ENCODE data around the gene SOX11.
A peak's percentile ranks its signal among the peaks of the same experiment; 100 is the strongest.

Gene SOX11

DNA sequence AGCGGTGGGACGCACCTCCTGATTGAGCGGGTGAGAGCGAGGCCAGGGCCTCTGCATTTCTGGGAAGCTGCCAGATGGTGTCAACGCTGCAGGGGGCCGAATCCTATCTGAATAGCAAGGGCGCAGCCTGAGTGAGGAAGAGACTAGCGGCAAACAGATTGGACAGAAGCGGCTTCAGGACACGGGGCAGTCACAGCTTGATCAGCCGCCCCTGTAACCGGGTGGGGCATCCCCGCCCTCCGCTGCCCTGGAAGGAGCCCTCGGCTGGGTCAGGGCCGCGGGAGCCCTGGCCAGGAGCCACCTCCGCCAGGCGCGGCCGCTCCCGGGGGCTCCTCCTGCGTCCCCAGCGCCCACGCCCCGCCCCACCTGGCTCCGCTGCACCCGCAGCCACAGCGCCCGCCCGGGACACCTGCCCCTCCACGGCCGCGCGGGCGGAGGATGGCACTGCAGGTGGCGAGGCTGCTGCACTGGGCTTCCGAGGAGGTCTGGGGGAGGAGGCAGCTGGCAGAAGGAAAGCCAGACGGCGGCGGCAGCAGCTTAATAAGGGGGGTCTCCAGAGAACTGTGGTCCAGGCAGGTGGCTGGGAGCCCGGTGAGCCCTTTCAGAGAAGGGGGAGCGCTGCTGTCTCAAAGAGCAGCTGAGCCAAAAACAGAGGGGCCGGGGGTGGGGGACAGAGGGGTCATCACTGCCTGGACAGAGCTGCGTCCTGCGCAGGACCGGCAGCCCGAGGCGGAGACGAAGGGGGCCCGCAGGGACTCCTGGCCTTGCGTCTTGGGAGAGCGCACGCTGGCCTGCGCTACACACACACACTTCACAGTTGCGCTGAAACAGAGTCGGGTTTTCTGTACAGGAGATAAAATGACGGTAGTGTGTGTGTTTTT, 18.8 kb upstream of the SOX11 start:
- H3K9me3 ChIP-seq (ENCODE audit: control insufficient read depth, insufficient read depth, low read length): no peaks in the 10 kb centered on the region
- no peaks in the 10 kb centered on the region for H3K36me3 ChIP-seq (ENCODE audit: control insufficient read depth, insufficient read depth, low read length)
- H3K9ac ChIP-seq (ENCODE audit: low read depth, low read length): no peak overlapping the region
- H3K27me3 ChIP-seq (ENCODE audit: control insufficient read depth, insufficient read depth, low read length): peaks cover 43% of the 10 kb centered on the region
- H3K4me3 ChIP-seq (ENCODE audit: low read depth, low read length): peak overlapping the region; percentile 45
- H3K4me1 ChIP-seq (ENCODE audit: control insufficient read depth, insufficient read depth, low read length): peaks cover 3% of the 10 kb centered on the region

DNA sequence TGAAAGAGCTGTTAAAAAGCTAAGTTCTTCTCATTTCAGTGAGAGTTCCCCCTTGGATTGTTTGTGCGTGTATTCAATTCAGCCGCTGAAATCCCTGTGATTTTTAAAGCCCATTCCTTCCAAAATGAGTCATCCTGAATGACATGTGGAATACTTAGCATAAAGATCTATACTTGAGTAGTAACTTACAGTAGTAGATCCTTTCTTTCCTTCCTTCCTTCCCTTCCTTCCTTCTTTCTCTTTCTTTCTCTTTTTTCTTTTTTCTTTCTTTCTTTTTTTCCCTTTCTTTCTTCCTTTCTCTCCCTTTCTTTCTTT, 18.2 kb upstream of the SOX11 start:
- H3K36me3 ChIP-seq (ENCODE audit: control insufficient read depth, insufficient read depth, low read length): no peaks in the 10 kb centered on the region
- H3K9ac ChIP-seq (ENCODE audit: low read depth, low read length): no peak overlapping the region
- peaks cover 3% of the 10 kb centered on the region for H3K4me1 ChIP-seq (ENCODE audit: control insufficient read depth, insufficient read depth, low read length)
- no peaks in the 10 kb centered on the region for H3K9me3 ChIP-seq (ENCODE audit: control insufficient read depth, insufficient read depth, low read length)
- H3K4me3 ChIP-seq (ENCODE audit: low read depth, low read length): peak overlapping the region; percentile 45
- H3K27me3 ChIP-seq (ENCODE audit: control insufficient read depth, insufficient read depth, low read length): peaks cover 43% of the 10 kb centered on the region

DNA sequence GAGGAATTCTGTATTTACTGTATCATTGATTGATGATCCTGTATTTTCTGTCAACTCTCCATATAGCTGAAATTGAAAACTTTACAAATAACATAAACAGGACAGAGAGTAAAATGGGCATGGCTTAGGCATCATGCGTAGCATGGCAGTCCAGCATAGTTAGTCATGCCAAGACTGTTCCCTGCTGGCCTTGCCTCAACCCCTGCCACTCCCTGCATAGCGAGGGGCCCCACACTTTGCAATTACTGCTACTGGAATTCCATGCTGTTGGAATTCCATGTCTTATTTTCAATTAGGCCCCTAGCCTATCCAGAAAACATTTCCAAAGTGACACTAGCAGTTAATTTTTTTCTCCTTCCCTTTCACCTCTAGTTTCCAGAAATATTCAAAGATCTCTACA, 15.1 kb upstream of the SOX11 start:
- no peaks in the 10 kb centered on the region for H3K9me3 ChIP-seq (ENCODE audit: control insufficient read depth, insufficient read depth, low read length)
- no peak overlapping the region for H3K9ac ChIP-seq (ENCODE audit: low read depth, low read length)
- peaks cover 3% of the 10 kb centered on the region for H3K4me1 ChIP-seq (ENCODE audit: control insufficient read depth, insufficient read depth, low read length)
- H3K4me3 ChIP-seq (ENCODE audit: low read depth, low read length): no peak overlapping the region
- H3K36me3 ChIP-seq (ENCODE audit: control insufficient read depth, insufficient read depth, low read length): no peaks in the 10 kb centered on the region
- peaks cover 36% of the 10 kb centered on the region for H3K27me3 ChIP-seq (ENCODE audit: control insufficient read depth, insufficient read depth, low read length)

DNA sequence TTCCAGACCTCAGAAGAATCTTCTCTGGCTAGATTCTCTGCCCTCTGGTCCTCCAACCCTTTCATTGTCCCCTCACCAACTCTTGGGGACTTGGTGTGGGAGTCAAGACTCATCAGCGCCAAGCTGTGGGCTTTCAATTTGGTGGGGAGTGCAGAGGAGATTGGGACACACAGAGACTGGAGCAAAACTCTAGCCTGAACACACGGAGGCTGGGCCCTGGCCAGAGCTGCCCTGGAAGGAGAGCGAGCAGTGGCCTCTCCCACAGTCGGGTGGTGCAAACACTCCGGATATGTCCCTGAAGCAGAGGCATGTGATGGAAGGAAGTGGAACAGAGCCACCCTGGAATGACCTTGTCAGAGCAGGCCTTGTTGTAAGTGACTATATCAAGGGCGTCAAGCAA, 8.7 kb upstream of the SOX11 start:
- Histone ChIP-seq H3K27me3 (ENCODE audit: control insufficient read depth, insufficient read depth, low read length) (no peaks in the 10 kb centered on the region), H3K36me3 (ENCODE audit: control insufficient read depth, insufficient read depth, low read length) (no peaks in the 10 kb centered on the region), H3K9me3 (ENCODE audit: control insufficient read depth, insufficient read depth, low read length) (no peaks in the 10 kb centered on the region), H3K9ac (ENCODE audit: low read depth, low read length) (no peak overlapping the region), H3K4me3 (ENCODE audit: low read depth, low read length) (no peak overlapping the region), H3K4me1 (ENCODE audit: control insufficient read depth, insufficient read depth, low read length) (no peaks in the 10 kb centered on the region)

DNA sequence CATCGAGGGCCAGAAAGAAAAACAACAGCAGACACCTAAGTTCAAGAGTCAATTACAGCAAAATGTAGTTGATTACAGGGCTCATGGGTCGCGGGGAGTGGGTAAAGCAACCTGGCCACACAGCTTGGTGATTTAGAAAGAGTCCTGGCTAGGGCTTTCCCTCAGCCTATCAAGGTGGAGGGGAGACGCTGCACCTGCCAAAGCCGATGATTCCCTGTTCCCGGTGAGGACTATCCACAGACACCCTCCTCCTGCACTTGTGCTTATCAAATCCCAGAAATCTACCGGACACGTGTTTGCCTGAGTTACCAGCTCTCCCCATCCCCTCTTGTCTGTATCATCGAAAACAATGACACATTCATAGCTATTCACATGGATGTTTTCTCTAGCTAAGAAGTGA, 7.0 kb upstream of the SOX11 start:
- H3K27me3 ChIP-seq (ENCODE audit: control insufficient read depth, insufficient read depth, low read length): peaks cover 8% of the 10 kb centered on the region
- H3K9me3 ChIP-seq (ENCODE audit: control insufficient read depth, insufficient read depth, low read length): no peaks in the 10 kb centered on the region
- no peak overlapping the region for H3K9ac ChIP-seq (ENCODE audit: low read depth, low read length)
- peaks cover 3% of the 10 kb centered on the region for H3K4me1 ChIP-seq (ENCODE audit: control insufficient read depth, insufficient read depth, low read length)
- H3K36me3 ChIP-seq (ENCODE audit: control insufficient read depth, insufficient read depth, low read length): no peaks in the 10 kb centered on the region
- no peak overlapping the region for H3K4me3 ChIP-seq (ENCODE audit: low read depth, low read length)

DNA sequence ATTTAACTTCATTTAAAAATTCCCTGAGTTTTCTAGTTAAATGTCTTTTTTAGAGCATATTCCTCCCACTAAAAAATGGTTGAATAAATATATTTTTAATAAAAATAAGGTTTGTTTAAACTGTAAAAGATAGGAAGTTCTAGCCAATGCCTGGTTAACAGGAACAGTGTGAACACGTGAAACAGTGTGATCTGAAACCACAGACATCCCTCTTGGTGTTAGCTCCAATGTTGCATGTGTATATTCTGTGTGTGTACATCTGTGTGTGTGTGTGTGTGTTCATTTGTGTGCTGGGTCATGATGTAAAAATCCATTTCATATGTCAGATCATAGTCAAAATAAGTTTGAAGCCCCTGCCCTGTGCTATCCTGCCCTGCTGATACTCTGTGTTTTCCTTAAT, 6.1 kb upstream of the SOX11 start:
- Histone ChIP-seq H3K4me3 (ENCODE audit: low read depth, low read length) (no peak overlapping the region), H3K27me3 (ENCODE audit: control insufficient read depth, insufficient read depth, low read length) (peaks cover 8% of the 10 kb centered on the region), H3K9ac (ENCODE audit: low read depth, low read length) (no peak overlapping the region), H3K9me3 (ENCODE audit: control insufficient read depth, insufficient read depth, low read length) (no peaks in the 10 kb centered on the region), H3K4me1 (ENCODE audit: control insufficient read depth, insufficient read depth, low read length) (peaks cover 3% of the 10 kb centered on the region), H3K36me3 (ENCODE audit: control insufficient read depth, insufficient read depth, low read length) (no peaks in the 10 kb centered on the region)

DNA sequence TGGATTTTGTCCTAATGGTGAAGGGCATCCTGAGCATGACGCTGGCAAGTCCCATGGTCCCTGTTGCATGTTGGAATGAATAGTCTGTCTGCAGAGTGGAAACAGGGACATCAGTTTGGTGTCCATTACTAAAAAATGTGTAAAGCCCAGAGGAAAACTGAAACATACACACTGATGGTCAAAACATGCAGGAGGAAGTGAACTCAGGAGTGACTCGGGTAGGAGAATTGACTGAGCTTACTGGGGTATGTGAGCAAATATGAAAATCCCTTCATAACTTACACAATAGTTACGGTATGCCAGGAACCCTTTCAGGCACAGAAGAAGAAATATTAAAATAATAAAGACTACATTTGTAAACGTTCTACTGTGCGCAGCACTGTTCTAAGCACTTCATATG, 5.6 kb upstream of the SOX11 start:
- H3K9ac ChIP-seq (ENCODE audit: low read depth, low read length): no peak overlapping the region
- no peaks in the 10 kb centered on the region for H3K36me3 ChIP-seq (ENCODE audit: control insufficient read depth, insufficient read depth, low read length)
- H3K27me3 ChIP-seq (ENCODE audit: control insufficient read depth, insufficient read depth, low read length): peaks cover 8% of the 10 kb centered on the region
- no peaks in the 10 kb centered on the region for H3K9me3 ChIP-seq (ENCODE audit: control insufficient read depth, insufficient read depth, low read length)
- H3K4me3 ChIP-seq (ENCODE audit: low read depth, low read length): no peak overlapping the region
- H3K4me1 ChIP-seq (ENCODE audit: control insufficient read depth, insufficient read depth, low read length): peaks cover 3% of the 10 kb centered on the region

DNA sequence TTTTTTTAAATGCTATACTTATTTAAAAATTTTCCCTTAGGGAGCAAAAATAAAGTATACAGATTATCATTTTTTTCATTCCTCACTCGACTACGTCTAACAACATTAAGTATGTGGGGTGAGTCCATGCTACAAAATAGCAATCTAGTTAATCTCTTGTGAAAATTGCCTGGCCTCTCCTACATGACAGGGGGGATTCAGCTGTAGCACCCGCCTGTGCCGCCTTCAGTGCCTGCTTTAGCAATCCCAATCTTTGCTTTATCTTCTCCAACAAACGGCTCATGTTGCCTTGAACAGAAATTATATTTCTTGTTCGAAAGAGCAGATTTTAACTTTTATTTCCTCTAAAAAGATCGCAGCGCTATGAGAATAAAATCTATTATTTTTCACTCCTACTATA, 2.4 kb upstream of the SOX11 start:
- Histone ChIP-seq H3K9me3 (ENCODE audit: control insufficient read depth, insufficient read depth, low read length) (no peaks in the 10 kb centered on the region), H3K4me1 (ENCODE audit: control insufficient read depth, insufficient read depth, low read length) (peaks cover 3% of the 10 kb centered on the region), H3K36me3 (ENCODE audit: control insufficient read depth, insufficient read depth, low read length) (no peaks in the 10 kb centered on the region), H3K4me3 (ENCODE audit: low read depth, low read length) (peak overlapping the region; percentile 87), H3K27me3 (ENCODE audit: control insufficient read depth, insufficient read depth, low read length) (peaks cover 12% of the 10 kb centered on the region), H3K9ac (ENCODE audit: low read depth, low read length) (no peak overlapping the region)

DNA sequence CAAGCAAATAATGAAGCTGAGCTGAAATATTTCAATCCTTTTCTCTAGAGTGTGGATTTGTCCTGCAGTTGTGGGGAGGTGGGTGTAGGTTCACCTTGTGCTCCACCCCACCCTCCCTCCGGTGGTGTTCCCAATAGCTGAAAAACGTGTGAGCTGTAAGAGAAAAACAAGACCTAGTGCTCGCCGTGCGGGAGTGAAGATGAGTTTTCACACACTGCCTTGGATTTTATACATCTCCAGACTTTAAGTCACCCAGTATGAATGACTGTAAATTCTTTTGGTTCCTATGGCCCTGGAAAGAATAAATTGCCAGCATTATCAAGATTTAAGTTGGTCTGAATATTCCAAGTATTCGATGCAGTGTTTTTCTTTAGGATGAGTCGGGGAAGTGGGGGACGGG, 1.9 kb upstream of the SOX11 start:
- Histone ChIP-seq H3K4me3 (ENCODE audit: low read depth, low read length) (peak overlapping the region; percentile 87), H3K9me3 (ENCODE audit: control insufficient read depth, insufficient read depth, low read length) (no peaks in the 10 kb centered on the region), H3K4me1 (ENCODE audit: control insufficient read depth, insufficient read depth, low read length) (peaks cover 3% of the 10 kb centered on the region), H3K27me3 (ENCODE audit: control insufficient read depth, insufficient read depth, low read length) (peaks cover 12% of the 10 kb centered on the region), H3K36me3 (ENCODE audit: control insufficient read depth, insufficient read depth, low read length) (no peaks in the 10 kb centered on the region), H3K9ac (ENCODE audit: low read depth, low read length) (no peak overlapping the region)

DNA sequence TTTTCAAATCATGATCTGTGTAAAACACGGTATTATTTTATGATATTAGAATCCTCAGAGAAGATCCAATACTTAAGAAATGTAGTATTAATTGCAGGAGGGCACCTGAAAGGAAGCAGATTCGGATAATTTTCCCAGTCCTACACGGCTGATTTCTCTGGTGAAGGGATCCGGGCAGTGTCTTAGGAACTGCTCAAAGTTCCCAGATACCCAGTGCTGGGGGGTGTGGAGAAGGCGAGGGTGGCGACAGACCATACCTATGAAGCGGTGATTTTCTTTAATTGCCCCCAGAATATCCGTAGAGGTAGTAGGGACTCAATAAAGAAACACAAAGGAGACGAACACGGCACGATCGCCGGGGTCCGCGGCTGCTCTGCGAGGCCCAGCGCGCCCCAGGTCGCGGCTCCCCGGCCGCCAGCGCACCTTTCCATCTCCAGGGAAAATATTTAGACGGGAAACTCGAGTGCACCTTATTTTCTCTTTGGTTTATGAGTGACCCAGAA, 1.4 kb upstream of the SOX11 start:
- H3K4me3 ChIP-seq (ENCODE audit: low read depth, low read length): peak overlapping the region; percentile 87
- peaks cover 3% of the 10 kb centered on the region for H3K4me1 ChIP-seq (ENCODE audit: control insufficient read depth, insufficient read depth, low read length)
- no peaks in the 10 kb centered on the region for H3K36me3 ChIP-seq (ENCODE audit: control insufficient read depth, insufficient read depth, low read length)
- H3K9me3 ChIP-seq (ENCODE audit: control insufficient read depth, insufficient read depth, low read length): no peaks in the 10 kb centered on the region
- peak overlapping the region; percentile 66 for H3K9ac ChIP-seq (ENCODE audit: low read depth, low read length)
- peaks cover 12% of the 10 kb centered on the region for H3K27me3 ChIP-seq (ENCODE audit: control insufficient read depth, insufficient read depth, low read length)

DNA sequence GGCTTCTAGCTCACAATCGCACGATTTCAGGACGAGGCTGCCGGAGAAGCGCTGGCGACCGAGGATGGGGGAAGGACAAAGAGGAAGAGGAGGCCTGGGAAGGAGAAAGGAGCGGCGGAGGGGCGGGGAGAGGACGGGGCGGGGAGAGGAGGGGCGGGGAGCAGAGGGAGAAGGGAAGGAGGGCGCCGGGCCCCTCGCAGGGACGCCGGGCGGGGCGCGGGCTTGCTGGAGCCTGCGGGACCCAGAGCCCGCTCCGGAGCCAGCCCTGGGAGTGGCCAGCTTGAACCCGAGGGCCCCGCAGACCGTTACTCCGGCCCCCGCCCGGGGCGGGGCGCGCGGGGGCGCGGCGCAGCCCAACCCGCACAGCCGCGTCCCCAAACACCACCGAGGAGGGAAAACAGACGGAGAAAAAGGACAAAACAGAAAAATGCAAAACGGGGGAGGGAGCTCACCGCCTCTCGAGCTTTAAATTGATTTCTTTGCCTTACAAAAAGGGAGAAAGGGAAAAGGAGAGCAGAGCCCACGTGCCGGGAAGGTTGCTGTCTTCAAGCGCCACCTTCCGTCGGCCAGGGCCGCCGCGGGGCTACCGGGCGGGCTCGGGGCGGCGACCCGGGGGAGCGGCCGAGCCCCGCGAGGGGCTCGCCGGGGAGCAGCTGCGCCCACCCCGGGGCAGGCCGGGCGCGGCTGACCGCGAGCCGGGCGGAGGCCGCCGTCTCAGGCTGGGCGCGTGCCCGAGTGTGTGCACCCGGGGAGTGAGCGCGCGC, 781 bp upstream of the SOX11 start:
- no peaks in the 10 kb centered on the region for H3K9me3 ChIP-seq (ENCODE audit: control insufficient read depth, insufficient read depth, low read length)
- H3K36me3 ChIP-seq (ENCODE audit: control insufficient read depth, insufficient read depth, low read length): no peaks in the 10 kb centered on the region
- peak overlapping the region; percentile 87 for H3K4me3 ChIP-seq (ENCODE audit: low read depth, low read length)
- H3K4me1 ChIP-seq (ENCODE audit: control insufficient read depth, insufficient read depth, low read length): peaks cover 3% of the 10 kb centered on the region
- H3K9ac ChIP-seq (ENCODE audit: low read depth, low read length): peak overlapping the region; percentile 66
- H3K27me3 ChIP-seq (ENCODE audit: control insufficient read depth, insufficient read depth, low read length): peaks cover 12% of the 10 kb centered on the region
